ENCODE data around the gene GRIK5. TPM values are rescaled to one million over a fixed set of nuclear protein-coding genes. Genes with fewer than 3 reads are reported as not detected.

GRIK5 gene
- total and polyA plus RNA-seq, 2 of the 8 experiments (the other 6 are each of a cell fraction or from before 2014, with no cell fraction given) = 17.8 to 42.9 TPM

DNA sequence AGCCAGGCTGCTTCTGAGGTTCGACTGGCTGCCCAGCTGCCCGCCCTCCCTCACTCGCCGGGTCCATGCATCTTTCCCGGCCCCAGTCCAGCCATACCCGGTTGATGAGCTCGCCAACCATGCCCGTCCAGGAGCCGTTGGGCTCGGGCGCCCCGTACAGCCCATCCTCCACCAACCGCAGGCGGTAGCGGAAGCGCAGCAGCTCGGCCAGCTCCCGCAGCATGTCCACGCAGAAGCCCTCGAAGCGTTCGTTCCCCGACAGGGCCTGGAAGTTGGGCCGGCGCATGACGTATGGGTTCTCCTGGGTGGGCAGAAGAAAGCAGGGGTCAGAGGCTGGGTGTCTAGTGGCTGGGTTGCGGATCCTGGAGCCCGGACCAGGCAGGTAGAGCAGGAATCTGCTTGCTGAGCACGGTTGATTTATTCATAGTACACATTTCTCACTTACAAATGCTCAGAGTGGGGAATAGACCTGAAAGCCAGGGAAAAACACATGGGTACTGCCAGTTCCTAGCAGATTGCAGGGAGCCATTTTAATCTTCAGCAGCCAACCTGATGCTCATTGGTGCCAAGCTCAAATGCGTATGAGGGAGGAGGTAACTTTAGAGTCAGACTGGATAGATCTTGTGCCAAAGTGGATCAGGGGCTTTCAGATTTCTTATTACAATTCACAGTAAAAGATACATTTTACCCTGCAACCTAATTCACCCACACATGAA lies 27.4 kb downstream of the GRIK5 start:
- no peaks in the 10 kb centered on the region for H3K27me3 ChIP-seq (replicated peaks in 1 of 4; ENCODE audit: control insufficient read depth in 3 of 4, extremely low read depth in 1 of 4, insufficient read depth in 3 of 4, low read length in 3 of 4)
- no peak for TF ChIP-seq SIX5 (IDR thresholded peaks at IDR 0.05; ENCODE audit: low read depth, low read length)

More for the DNA sequence above, 27.4 kb downstream of the GRIK5 start:
- Histone ChIP-seq H2AFZ (ENCODE audit: low read length) (no peak overlapping the region), H3K4me1 (replicated peaks in 1 of 4; ENCODE audit: control insufficient read depth in 3 of 4, insufficient read depth in 4 of 4, low read length in 3 of 4) (no peaks in the 10 kb centered on the region), H2AK5ac (ENCODE audit: low read depth, low read length) (no peak overlapping the region), H3K36me3 (ENCODE audit: control insufficient read depth in 2 of 4, insufficient read depth in 4 of 4, low read length in 3 of 4) (peaks cover 22 to 52% (median 39%) of the 10 kb centered on the region in 4 experiments; a peak in 6 of 8 replicates), H2BK5ac (ENCODE audit: low read depth, low read length) (no peak overlapping the region), H2BK20ac (ENCODE audit: low read length) (no peak overlapping the region), H3K27ac (ENCODE audit: low read depth, low read length) (no peak overlapping the region), H3K23me2 (ENCODE audit: low read depth, low read length) (no peaks in the 10 kb centered on the region), H3K79me2 (ENCODE audit: control insufficient read depth in 1 of 2, insufficient read depth in 2 of 2, low read length in 2 of 2) (no peaks in the 10 kb centered on the region), H3K56ac (replicated peaks; ENCODE audit: insufficient read length, low read depth, low read length) (no peak overlapping the region), H3K4me2 (ENCODE audit: insufficient read depth in 1 of 2, low read depth in 2 of 2, low read length in 2 of 2) (no peak overlapping the region), H3K4me3 (ENCODE audit: extremely low read depth in 1 of 4, insufficient read depth in 2 of 4, low read depth in 3 of 4, low read length in 4 of 4) (no peak overlapping the region), H3K9me3 (ENCODE audit: insufficient read depth in 2 of 2, low read depth in 1 of 2, low read length in 1 of 2) (no peaks in the 10 kb centered on the region), H3K14ac (ENCODE audit: insufficient read length) (no peak overlapping the region), H4K8ac (ENCODE audit: extremely low read depth, insufficient read depth, low read length) (peak overlapping the region; percentile 43; the same call in 1 of the 2 replicates), H2BK120ac (replicated peaks; ENCODE audit: low read depth, low read length) (no peak overlapping the region), H3K9ac (replicated peaks in 1 of 4; ENCODE audit: extremely low read depth in 1 of 4, low read depth in 3 of 4, low read length in 3 of 4) (no peak overlapping the region), H3K23ac (ENCODE audit: insufficient read length) (no peak overlapping the region), H4K91ac (replicated peaks; ENCODE audit: insufficient read length, low read length) (no peak overlapping the region), H2BK15ac (ENCODE audit: low read length) (no peak overlapping the region), H4K5ac (ENCODE audit: insufficient read length, low read depth, low read length) (no peak overlapping the region), H3K4ac (replicated peaks; ENCODE audit: insufficient read length, low read depth, low read length) (no peak overlapping the region), H3K18ac (ENCODE audit: extremely low read depth, low read length) (no peak overlapping the region), H3K79me1 (ENCODE audit: low read depth, low read length) (no peaks in the 10 kb centered on the region; the same call in 1 of the 2 replicates), H4K20me1 (replicated peaks in 1 of 2; ENCODE audit: control insufficient read depth in 1 of 2, insufficient read depth in 2 of 2, low read length in 2 of 2) (peaks cover 3 to 8% of the 10 kb centered on the region in 2 experiments), H2BK12ac (ENCODE audit: low read depth, low read length) (no peak overlapping the region)
- FAIRE-seq (no peak), DNase-seq (ENCODE audit: low read depth in 1 of 2, low spot score in 2 of 2) (no peak)
- CTCF ChIA-PET (ENCODE audit: partially characterized antibody) = interaction anchor here (1.5 to 3.0 kb wide), 3 partner anchors 9 to 19 kb away, joined by 4 to 15 read pairs (median 5); no protein-coding TSS in a partner anchor
- 90% methylated on average over 28 of the region's 30 CpGs; no CpG with 5 or more reads in 1 of the 2 experiments for WGBS, 2 experiments (ENCODE audit: extremely low coverage in 1 of 2, insufficient coverage in 1 of 2, insufficient read length in 1 of 2, insufficient replicate concordance in 2 of 2, low coverage in 1 of 2, low lambda C conversion rate in 2 of 2, missing lambda C conversion rate in 1 of 2)
- POLR2A ChIA-PET (ENCODE audit: partially characterized antibody) = interaction anchor here (1.0 to 1.4 kb wide), 3 partner anchors 10 to 19 kb away, joined by 3 to 4 read pairs (median 3); no protein-coding TSS in a partner anchor
